ENCODE data around the gene MTERF4. TPM values are rescaled to one million over a fixed set of nuclear protein-coding genes. Genes with fewer than 3 reads are reported as not detected.

Gene MTERF4
- total and polyA plus RNA-seq, 2 of the 8 experiments (the other 6 are each of a cell fraction or from before 2014, with no cell fraction given), result 25.9 to 28.5 TPM

DNA sequence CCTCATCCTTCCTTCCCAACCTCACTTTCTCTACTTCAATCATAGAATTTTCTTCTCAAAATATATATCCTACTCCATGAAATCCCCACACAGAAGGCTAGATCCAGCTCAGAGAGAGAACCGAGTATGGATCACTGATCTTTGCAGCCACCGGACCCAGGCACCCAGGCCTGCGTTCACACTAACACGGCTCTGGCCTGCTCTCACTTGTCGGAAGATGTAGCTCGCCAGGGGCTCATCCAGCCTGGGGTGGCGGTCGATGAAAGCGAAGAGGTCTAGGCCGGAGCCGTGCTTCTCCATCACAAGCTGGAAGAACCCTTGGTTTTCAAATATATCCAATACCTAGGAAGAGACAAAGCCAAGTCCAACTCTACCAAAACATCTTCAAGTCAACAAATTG lies 12.7 kb upstream of the MTERF4 start:
- Histone ChIP-seq H3K14ac (ENCODE audit: insufficient read length) (no peak overlapping the region), H3K27me3 (replicated peaks in 1 of 4; ENCODE audit: control insufficient read depth in 3 of 4, extremely low read depth in 1 of 4, insufficient read depth in 3 of 4, low read length in 3 of 4) (no peaks in the 10 kb centered on the region), H3K9me3 (ENCODE audit: insufficient read depth in 2 of 2, low read depth in 1 of 2, low read length in 1 of 2) (no peaks in the 10 kb centered on the region), H2BK5ac (ENCODE audit: low read depth, low read length) (no peak overlapping the region), H3K18ac (ENCODE audit: extremely low read depth, low read length) (no peak overlapping the region), H4K8ac (ENCODE audit: extremely low read depth, insufficient read depth, low read length) (no peak overlapping the region), H4K20me1 (replicated peaks in 1 of 2; ENCODE audit: control insufficient read depth in 1 of 2, insufficient read depth in 2 of 2, low read length in 2 of 2) (peaks cover 3 to 6% of the 10 kb centered on the region in 2 experiments), H3K4me3 (ENCODE audit: extremely low read depth in 1 of 4, insufficient read depth in 2 of 4, low read depth in 3 of 4, low read length in 4 of 4) (no peak overlapping the region), H3K36me3 (ENCODE audit: control insufficient read depth in 2 of 4, insufficient read depth in 4 of 4, low read length in 3 of 4) (peaks cover 0 to 12% (median 4%) of the 10 kb centered on the region in 4 experiments; a peak in 3 of 8 replicates), H3K4me2 (ENCODE audit: insufficient read depth in 1 of 2, low read depth in 2 of 2, low read length in 2 of 2) (no peak overlapping the region), H4K5ac (ENCODE audit: insufficient read length, low read depth, low read length) (no peak overlapping the region), H3K9ac (replicated peaks in 1 of 4; ENCODE audit: extremely low read depth in 1 of 4, low read depth in 3 of 4, low read length in 3 of 4) (no peak overlapping the region), H3K4ac (replicated peaks; ENCODE audit: insufficient read length, low read depth, low read length) (no peak overlapping the region), H3K79me2 (ENCODE audit: control insufficient read depth in 1 of 2, insufficient read depth in 2 of 2, low read length in 2 of 2) (no peaks in the 10 kb centered on the region), H2BK20ac (ENCODE audit: low read length) (no peak overlapping the region), H3K79me1 (ENCODE audit: low read depth, low read length) (no peaks in the 10 kb centered on the region), H2BK15ac (ENCODE audit: low read length) (no peak overlapping the region), H3K27ac (ENCODE audit: low read depth, low read length) (no peak overlapping the region), H3K4me1 (replicated peaks in 1 of 4; ENCODE audit: control insufficient read depth in 3 of 4, insufficient read depth in 4 of 4, low read length in 3 of 4) (no peaks in the 10 kb centered on the region), H2BK12ac (ENCODE audit: low read depth, low read length) (no peak overlapping the region), H2BK120ac (replicated peaks; ENCODE audit: low read depth, low read length) (no peak overlapping the region), H3K56ac (replicated peaks; ENCODE audit: insufficient read length, low read depth, low read length) (no peak overlapping the region), H4K91ac (replicated peaks; ENCODE audit: insufficient read length, low read length) (no peak overlapping the region), H2AK5ac (ENCODE audit: low read depth, low read length) (no peak overlapping the region), H3K23ac (ENCODE audit: insufficient read length) (no peak overlapping the region), H3K23me2 (ENCODE audit: low read depth, low read length) (no peaks in the 10 kb centered on the region), H2AFZ (ENCODE audit: low read length) (no peak overlapping the region)
- WGBS, 2 experiments (ENCODE audit: extremely low coverage in 1 of 2, insufficient coverage in 1 of 2, insufficient read length in 1 of 2, insufficient replicate concordance in 2 of 2, low coverage in 1 of 2, low lambda C conversion rate in 2 of 2, missing lambda C conversion rate in 1 of 2), result 89% methylated on average over 11 of the region's 11 CpGs; no CpG with 5 or more reads in 1 of the 2 experiments
- no peak for DNase-seq (ENCODE audit: low read depth in 1 of 2, low spot score in 2 of 2)
- ChIA-PET POLR2A (ENCODE audit: partially characterized antibody) (no interaction called here), CTCF (ENCODE audit: partially characterized antibody) (interaction anchor here (0.6 kb wide), 1 partner anchor 11 kb away, joined by 3 read pairs; no protein-coding TSS in a partner anchor)
- no peak for FAIRE-seq
- TF ChIP-seq NANOG (IDR thresholded peaks at IDR 0.05; ENCODE audit: insufficient read depth, low read depth, low read length, poor library complexity, severe bottlenecking) (no peak), ZNF274 (IDR thresholded peaks at IDR 0.05; ENCODE audit: borderline replicate concordance, extremely low read depth, low read length) (no peak), RXRA (IDR thresholded peaks at IDR 0.05; ENCODE audit: insufficient read depth, low read depth, low read length) (no peak), TCF12 (IDR thresholded peaks at IDR 0.05; ENCODE audit: low read depth, low read length) (no peak), POU5F1 (IDR thresholded peaks at IDR 0.05; ENCODE audit: low read depth, low read length) (no peak), EZH2 (IDR thresholded peaks at IDR 0.05; ENCODE audit: low read depth, low read length, severe bottlenecking) (no peak), FOSL1 (IDR thresholded peaks at IDR 0.05; ENCODE audit: insufficient read depth, low read depth, low read length) (no peak), TEAD4 (IDR thresholded peaks at IDR 0.05; ENCODE audit: low read depth, low read length) (no peak), JUND (IDR thresholded peaks at IDR 0.05; ENCODE audit: low read length) (no peak), NRF1 (IDR thresholded peaks at IDR 0.05; ENCODE audit: low read depth, low read length) (no peak), TAF7 (optimal IDR thresholded peaks at IDR 0.05; ENCODE audit: borderline replicate concordance, low read depth, low read length) (no peak)
- TF ChIP-seq, protein P1, sequence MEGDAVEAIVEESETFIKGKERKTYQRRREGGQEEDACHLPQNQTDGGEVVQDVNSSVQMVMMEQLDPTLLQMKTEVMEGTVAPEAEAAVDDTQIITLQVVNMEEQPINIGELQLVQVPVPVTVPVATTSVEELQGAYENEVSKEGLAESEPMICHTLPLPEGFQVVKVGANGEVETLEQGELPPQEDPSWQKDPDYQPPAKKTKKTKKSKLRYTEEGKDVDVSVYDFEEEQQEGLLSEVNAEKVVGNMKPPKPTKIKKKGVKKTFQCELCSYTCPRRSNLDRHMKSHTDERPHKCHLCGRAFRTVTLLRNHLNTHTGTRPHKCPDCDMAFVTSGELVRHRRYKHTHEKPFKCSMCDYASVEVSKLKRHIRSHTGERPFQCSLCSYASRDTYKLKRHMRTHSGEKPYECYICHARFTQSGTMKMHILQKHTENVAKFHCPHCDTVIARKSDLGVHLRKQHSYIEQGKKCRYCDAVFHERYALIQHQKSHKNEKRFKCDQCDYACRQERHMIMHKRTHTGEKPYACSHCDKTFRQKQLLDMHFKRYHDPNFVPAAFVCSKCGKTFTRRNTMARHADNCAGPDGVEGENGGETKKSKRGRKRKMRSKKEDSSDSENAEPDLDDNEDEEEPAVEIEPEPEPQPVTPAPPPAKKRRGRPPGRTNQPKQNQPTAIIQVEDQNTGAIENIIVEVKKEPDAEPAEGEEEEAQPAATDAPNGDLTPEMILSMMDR (IDR thresholded peaks at IDR 0.05; ENCODE audit: control extremely low read depth in 1 of 3, insufficient read depth in 1 of 3, low read depth in 1 of 3, low read length in 3 of 3), result no peak

Measured in H1 (cell line).